SK-N-SH (cell line): ENCODE measurements around the gene SPOCK1. TPM values are rescaled to one million over a fixed set of nuclear protein-coding genes. Genes with fewer than 3 reads are reported as not detected.

Source experiments
- CTCF ChIA-PET: fragments of 300-600, 350-600 bp; formaldehyde crosslinking; extraction: SDS; loops from one replicate; lab custom pipeline; 2021; lab: Yijun Ruan, JAX
- POLR2A ChIA-PET: fragments of 350-600 bp; sonication (Branson Sonifier 250); formaldehyde crosslinking; extraction: SDS; loops from one replicate; lab custom pipeline; 2020; ENCODE audit warnings: antibody characterized with exemption, inconsistent platforms; lab: Yijun Ruan, JAX
- DNase-seq: peaks from one replicate; pipeline ENCODE4 v3.0.0; 2012
- H2AFZ ChIP-seq: fragments of 200-600 bp; sonication (generic); 2 replicates; pipeline ENCODE4 v1.8.1; 2016; ENCODE audit warnings: antibody characterized with exemption, mild to moderate bottlenecking, low read depth
- H3F3A ChIP-seq: fragments of 200-600 bp; sonication (generic); replicated peaks from 2 replicates; pipeline ENCODE3; 2016; ENCODE audit warnings: antibody characterized with exemption, mild to moderate bottlenecking; ENCODE audit not compliant: insufficient read depth
- H3K27ac ChIP-seq, 2 experiments: fragments of 200-500 bp in 1 of 2; fragments of 200-600 bp in 1 of 2; sonication (Bioruptor generic) in 1 of 2; sonication (generic), shearing (Covaris generic) in 1 of 2; 2 replicates each; pipeline versions ENCODE4 v1.5.1 to v1.6.1; 2014 to 2016; ENCODE audit warnings: low read depth in 2 of 2, inconsistent platforms in 1 of 2, low read length in 1 of 2, mild to moderate bottlenecking in 1 of 2, mixed read lengths in 1 of 2
- H3K27me3 ChIP-seq: fragments of 200-600 bp; sonication (generic), shearing (Covaris generic); 2 replicates; pipeline ENCODE4 v1.6.1; 2016; ENCODE audit warnings: mixed run types; ENCODE audit not compliant: insufficient read depth
- H3K36me3 ChIP-seq, 2 experiments: fragments of 200-500 bp in 1 of 2; fragments of 200-600 bp in 1 of 2; sonication (Bioruptor generic) in 1 of 2; sonication (generic) in 1 of 2; replicated peaks in 1 of 2; 2 replicates each; pipeline versions ENCODE3 to v1.5.1; 2014 to 2016; ENCODE audit warnings: low read length in 1 of 2, mild to moderate bottlenecking in 1 of 2; ENCODE audit not compliant: insufficient read depth in 2 of 2, control insufficient read depth in 1 of 2
- H3K4me1 ChIP-seq, 2 experiments: fragments of 200-500 bp in 1 of 2; fragments of 200-600 bp in 1 of 2; sonication (Bioruptor generic) in 1 of 2; sonication (generic), shearing (Covaris generic) in 1 of 2; 2 replicates each; pipeline versions ENCODE4 v1.5.1 to v1.6.1; 2014 to 2016; ENCODE audit warnings: low read depth in 1 of 2, low read length in 1 of 2, mixed run types in 1 of 2; ENCODE audit not compliant: insufficient read depth in 2 of 2, control insufficient read depth in 1 of 2
- H3K4me2 ChIP-seq: fragments of 200-600 bp; sonication (generic), shearing (Covaris generic); 2 replicates; pipeline ENCODE4 v1.6.1; 2017; ENCODE audit warnings: mixed run types
- H3K4me3 ChIP-seq, 2 experiments: fragments of 200-500 bp in 1 of 2; fragments of 200-600 bp in 1 of 2; sonication (Bioruptor generic) in 1 of 2; sonication (generic), shearing (Covaris generic) in 1 of 2; 2 replicates each; pipeline versions ENCODE4 v1.5.1 to v1.8.1; 2014 to 2016; ENCODE audit warnings: low read depth in 2 of 2, inconsistent platforms in 1 of 2, low read length in 1 of 2, mild to moderate bottlenecking in 1 of 2, mixed read lengths in 1 of 2, moderate library complexity in 1 of 2
- H3K79me2 ChIP-seq: fragments of 200-600 bp; sonication (generic); 2 replicates; pipeline ENCODE4 v1.8.1; 2017; ENCODE audit warnings: mild to moderate bottlenecking; ENCODE audit not compliant: insufficient read depth
- H3K9ac ChIP-seq: fragments of 200-600 bp; sonication (generic); 2 replicates; pipeline ENCODE4 v1.6.1; 2017; ENCODE audit warnings: mixed run types
- H3K9me2 ChIP-seq: fragments of 200-600 bp; sonication (generic); 2 replicates; pipeline ENCODE4 v1.6.1; 2017; ENCODE audit warnings: mixed run types
- H3K9me3 ChIP-seq: fragments of 200-600 bp; sonication (generic); 2 replicates; pipeline ENCODE4 v1.6.1; 2017; ENCODE audit warnings: mixed run types, mild to moderate bottlenecking, moderate library complexity
- H4K20me1 ChIP-seq: fragments of 200-600 bp; sonication (generic); 2 replicates; pipeline ENCODE4 v1.6.1; 2017; ENCODE audit warnings: mild to moderate bottlenecking, mixed run types; ENCODE audit not compliant: insufficient read depth
- EP300 ChIP-seq, 2 experiments: IDR thresholded peaks; 2 replicates each; pipeline versions ENCODE4 v1.4.0 to v1.6.1; 2012; ENCODE audit warnings: borderline replicate concordance in 1 of 2, low read depth in 1 of 2, low read length in 1 of 2
- FOSL2 ChIP-seq: IDR thresholded peaks from 2 replicates; pipeline ENCODE4 v1.4.0; 2012; ENCODE audit warnings: low read depth, mild to moderate bottlenecking, moderate library complexity, borderline replicate concordance
- FOXJ3 ChIP-seq: sonication (generic); formaldehyde crosslinking; IDR thresholded peaks from 2 replicates; pipeline ENCODE4 v1.5.1; 2020; ENCODE audit warnings: mild to moderate bottlenecking, missing genetic modification reagents
- FOXM1 ChIP-seq: IDR thresholded peaks from 2 replicates; pipeline ENCODE4 v1.4.0; 2012; ENCODE audit warnings: low read depth, mild to moderate bottlenecking
- NFIC ChIP-seq: IDR thresholded peaks from 2 replicates; pipeline ENCODE4 v1.4.0; 2012; ENCODE audit warnings: borderline replicate concordance
- PBX3 ChIP-seq: IDR thresholded peaks from 2 replicates; pipeline ENCODE4; 2012
- SMC3 ChIP-seq: IDR thresholded peaks from 2 replicates; pipeline ENCODE4 v1.6.1; 2012; ENCODE audit warnings: low read depth, low read length, improper control_type of control experiment
- ZBTB33 ChIP-seq: IDR thresholded peaks from 2 replicates; pipeline ENCODE4 v1.4.0; 2012; ENCODE audit warnings: low read depth, borderline replicate concordance
- WGBS: methylation state at CpG from one replicate; pipeline ENCODE4 v1.1.6; 2017; ENCODE audit warnings: low lambda C conversion rate; 5-methylcytosine and 5-hydroxymethylcytosine counted together
- polyA plus RNA-seq, 3 experiments: library from polyadenylated mRNA; depleted of rRNA; stranded (reverse); fragments of >200 nt; gene quantifications; 2 replicates each; pipeline ENCODE4 v1.2.3, GENCODE V29; 2012
- TF ChIP-seq, protein P1 (sequence below): IDR thresholded peaks from 2 replicates; pipeline ENCODE4 v1.4.0; 2012; ENCODE audit warnings: low read depth, borderline replicate concordance

Gene SPOCK1
- polyA plus RNA-seq, 1 of the 3 experiments (the other 2 are of a cell fraction), result 11.3 TPM

DNA sequence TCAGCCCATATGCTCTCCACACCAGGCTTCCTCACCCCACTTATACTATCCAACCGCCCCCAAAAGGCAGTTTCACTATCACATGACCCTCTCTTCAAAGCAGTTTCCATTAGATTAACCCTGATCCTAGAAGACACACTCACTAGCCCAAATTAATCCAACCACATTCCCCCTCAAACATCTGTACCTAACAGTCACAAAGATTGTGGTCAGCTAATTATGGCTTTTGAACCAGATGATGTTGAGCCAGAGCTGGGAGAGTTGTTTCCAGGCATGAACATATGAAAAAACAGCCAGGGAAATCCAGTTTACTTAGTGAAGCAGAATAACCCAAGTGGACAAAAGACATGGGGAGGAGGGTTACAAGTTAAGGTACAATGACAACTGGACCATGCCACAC lies 131.2 kb downstream of the SPOCK1 start (continued):
- TF ChIP-seq PBX3 (no peak), SMC3 (no peak), FOXJ3 (CRISPR knock-in tag) (no peak), FOSL2 (no peak), FOXM1 (no peak), EP300 (IDR thresholded peaks at IDR 0.05; ENCODE audit: borderline replicate concordance in 1 of 2, low read depth in 1 of 2, low read length in 1 of 2) (no peak)

GRCh38 chr5:137366526-137366925 lies 132.6 kb downstream of the SPOCK1 start:
- peak; percentile 21 for DNase-seq
- WGBS, result 40% methylated on average over 3 of the region's 3 CpGs

GRCh38 chr5:137365126-137365865 lies 133.8 kb downstream of the SPOCK1 start:
- H3K9ac ChIP-seq, result no peak overlapping the region
- H4K20me1 ChIP-seq, result no peaks in the 10 kb centered on the region; the same call in 1 of the 2 replicates
- H3K4me2 ChIP-seq, result peak overlapping the region; percentile 61
- H3F3A ChIP-seq, result peaks cover 41% of the 10 kb centered on the region
- TF ChIP-seq NFIC (no peak), PBX3 (no peak), ZBTB33 (no peak), EP300 (IDR thresholded peaks at IDR 0.05; ENCODE audit: borderline replicate concordance in 1 of 2, low read depth in 1 of 2, low read length in 1 of 2) (no peak)
- TF ChIP-seq, protein P1, sequence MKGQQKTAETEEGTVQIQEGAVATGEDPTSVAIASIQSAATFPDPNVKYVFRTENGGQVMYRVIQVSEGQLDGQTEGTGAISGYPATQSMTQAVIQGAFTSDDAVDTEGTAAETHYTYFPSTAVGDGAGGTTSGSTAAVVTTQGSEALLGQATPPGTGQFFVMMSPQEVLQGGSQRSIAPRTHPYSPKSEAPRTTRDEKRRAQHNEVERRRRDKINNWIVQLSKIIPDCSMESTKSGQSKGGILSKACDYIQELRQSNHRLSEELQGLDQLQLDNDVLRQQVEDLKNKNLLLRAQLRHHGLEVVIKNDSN, result no peak
- ChIA-PET CTCF (interaction anchor here (1.0 to 2.0 kb wide), 3 partner anchors 8 to 45 kb away, joined by 3 to 10 read pairs (median 5); no protein-coding TSS in a partner anchor), POLR2A (interaction anchor here (1.9 kb wide), 1 partner anchor 9 kb away, joined by 4 read pairs; no protein-coding TSS in a partner anchor)
- peaks cover 36% of the 10 kb centered on the region; the same call in 1 of the 2 replicates for H3K79me2 ChIP-seq
- H3K27me3 ChIP-seq, result no peaks in the 10 kb centered on the region
- no peak overlapping the region for H2AFZ ChIP-seq
- no peaks in the 10 kb centered on the region for H3K9me2 ChIP-seq
- H3K4me3 ChIP-seq, result no peak overlapping the region
- H3K27ac ChIP-seq, result peak overlapping the region in 1 of 2 experiments; percentile 59; a peak in 2 of 4 replicates
- no peaks in the 10 kb centered on the region for H3K36me3 ChIP-seq
- no peaks in the 10 kb centered on the region for H3K9me3 ChIP-seq
- peaks cover 24 to 47% of the 10 kb centered on the region in 2 experiments; a peak in 3 of 4 replicates for H3K4me1 ChIP-seq
- DNase-seq, result no peak
- 19% methylated on average over 2 of the region's 3 CpGs for WGBS

More at GRCh38 chr5:137366526-137366925, 132.6 kb downstream of the SPOCK1 start:
- H3K9ac ChIP-seq, result no peak overlapping the region
- no peaks in the 10 kb centered on the region; the same call in 1 of the 2 replicates for H4K20me1 ChIP-seq
- H3K27me3 ChIP-seq, result no peaks in the 10 kb centered on the region
- no peaks in the 10 kb centered on the region for H3K9me3 ChIP-seq
- H3K4me3 ChIP-seq, result no peak overlapping the region
- peak overlapping the region in 1 of 2 experiments; percentile 59; a peak in 1 of 4 replicates for H3K27ac ChIP-seq
- peaks cover 27 to 43% of the 10 kb centered on the region in 2 experiments; a peak in 3 of 4 replicates for H3K4me1 ChIP-seq
- no peaks in the 10 kb centered on the region for H3K36me3 ChIP-seq
- no peak for TF ChIP-seq FOSL2
- peak overlapping the region; percentile 61; the same call in 1 of the 2 replicates for H3K4me2 ChIP-seq
- peaks cover 35% of the 10 kb centered on the region; the same call in 1 of the 2 replicates for H3K79me2 ChIP-seq
- ChIA-PET POLR2A (no interaction called here), CTCF (interaction anchor here (1.0 to 1.3 kb wide), 3 partner anchors 11 to 46 kb away, joined by 3 to 7 read pairs (median 3); no protein-coding TSS in a partner anchor)
- peaks cover 31% of the 10 kb centered on the region for H3F3A ChIP-seq
- H2AFZ ChIP-seq, result no peak overlapping the region
- H3K9me2 ChIP-seq, result no peaks in the 10 kb centered on the region
